ENCODE measurements around the gene PLCL2.

DNA sequence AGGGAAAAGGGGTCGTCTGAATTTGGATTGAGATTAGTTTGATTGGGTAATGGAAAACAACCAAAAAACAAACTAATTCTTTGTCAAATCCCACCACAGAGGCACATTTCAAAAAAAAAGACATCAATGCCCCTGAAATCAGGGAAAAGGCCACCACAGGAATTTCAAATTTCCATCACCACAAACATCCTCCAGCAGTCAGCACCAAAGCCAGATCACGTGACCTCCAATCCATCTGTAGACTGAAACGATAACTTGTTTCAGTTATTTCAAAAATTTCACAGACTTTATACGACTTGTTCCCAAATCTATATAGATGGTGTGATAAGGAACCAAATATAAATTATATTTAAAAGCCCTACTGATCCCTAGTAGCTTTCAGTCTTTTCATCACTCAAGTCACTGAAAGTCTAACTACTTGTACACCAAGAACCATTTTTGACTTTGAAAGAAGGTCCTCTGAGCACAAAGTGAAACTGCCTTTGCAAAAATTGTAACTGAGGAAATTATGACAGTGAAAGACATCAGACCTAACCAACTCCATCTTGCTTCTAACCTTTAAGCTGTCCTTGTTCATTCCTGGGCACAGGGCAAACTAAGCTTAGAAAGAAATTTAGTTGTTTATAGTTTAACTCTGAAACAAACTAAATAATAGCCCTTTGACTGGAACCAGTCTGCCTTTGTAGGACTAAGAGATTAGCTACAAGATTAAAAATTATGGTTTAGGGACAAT, 48.1 kb upstream of the PLCL2 start:
- TF ChIP-seq, protein P1, sequence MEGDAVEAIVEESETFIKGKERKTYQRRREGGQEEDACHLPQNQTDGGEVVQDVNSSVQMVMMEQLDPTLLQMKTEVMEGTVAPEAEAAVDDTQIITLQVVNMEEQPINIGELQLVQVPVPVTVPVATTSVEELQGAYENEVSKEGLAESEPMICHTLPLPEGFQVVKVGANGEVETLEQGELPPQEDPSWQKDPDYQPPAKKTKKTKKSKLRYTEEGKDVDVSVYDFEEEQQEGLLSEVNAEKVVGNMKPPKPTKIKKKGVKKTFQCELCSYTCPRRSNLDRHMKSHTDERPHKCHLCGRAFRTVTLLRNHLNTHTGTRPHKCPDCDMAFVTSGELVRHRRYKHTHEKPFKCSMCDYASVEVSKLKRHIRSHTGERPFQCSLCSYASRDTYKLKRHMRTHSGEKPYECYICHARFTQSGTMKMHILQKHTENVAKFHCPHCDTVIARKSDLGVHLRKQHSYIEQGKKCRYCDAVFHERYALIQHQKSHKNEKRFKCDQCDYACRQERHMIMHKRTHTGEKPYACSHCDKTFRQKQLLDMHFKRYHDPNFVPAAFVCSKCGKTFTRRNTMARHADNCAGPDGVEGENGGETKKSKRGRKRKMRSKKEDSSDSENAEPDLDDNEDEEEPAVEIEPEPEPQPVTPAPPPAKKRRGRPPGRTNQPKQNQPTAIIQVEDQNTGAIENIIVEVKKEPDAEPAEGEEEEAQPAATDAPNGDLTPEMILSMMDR (IDR thresholded peaks at IDR 0.05; ENCODE audit: low read depth, low read length) = no peak
- no peak for TF ChIP-seq EZH2phosphoT487 (IDR thresholded peaks at IDR 0.05; ENCODE audit: low read depth)
